Myometrial cell (primary cell): ENCODE results near the gene KIF22. TPM values are rescaled to one million over a fixed set of nuclear protein-coding genes. Genes with fewer than 3 reads are reported as not detected.

ENCODE experiments used
- total RNA-seq: library from RNA; depleted of rRNA; stranded (reverse); fragments of >200 nt; gene quantifications from 2 replicates; pipeline ENCODE4 v1.2.3, GENCODE V29; 2015

Gene KIF22
- 64.2 and 82.5 TPM in 2 replicates for total RNA-seq

DNA sequence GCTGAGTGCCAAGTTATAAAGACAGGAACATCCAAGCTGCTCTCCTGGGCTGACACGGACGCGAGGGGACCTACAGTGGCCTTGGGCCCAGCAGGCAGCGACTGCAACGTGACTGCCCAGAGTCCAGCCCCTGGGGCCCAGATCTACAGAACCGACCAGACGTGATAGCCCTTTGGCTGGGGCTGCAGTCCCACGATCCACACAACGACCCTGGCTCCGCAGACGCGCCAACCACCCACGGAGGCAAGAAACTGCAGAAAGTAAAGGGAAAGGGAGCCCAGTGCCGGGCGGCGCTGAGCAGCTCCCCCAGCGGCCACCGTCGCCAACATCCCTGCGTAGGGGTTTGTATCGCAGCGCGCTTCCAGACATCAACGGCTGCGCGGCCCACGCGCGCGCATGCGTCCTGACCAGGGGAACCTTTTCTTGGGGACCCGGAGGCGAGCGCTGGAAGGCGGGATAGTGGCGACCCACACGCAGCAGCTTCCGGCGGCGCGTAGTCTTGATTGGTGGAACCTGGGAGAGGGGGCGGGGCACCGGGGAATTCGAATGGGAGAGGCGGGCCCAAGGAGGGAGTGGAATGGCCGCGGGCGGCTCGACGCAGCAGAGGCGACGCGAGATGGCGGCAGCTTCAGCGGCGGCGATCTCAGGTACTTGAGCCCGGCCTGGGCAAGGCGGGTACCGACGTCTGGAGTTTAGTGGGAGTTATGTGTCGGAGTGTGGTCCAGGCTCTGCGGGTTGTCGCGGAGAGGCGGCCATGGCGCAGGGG is at the start of gene KIF22:
KIF22 (plus strand) TSS at position 569 of the 766 bp plus-strand sequence; CDS start at position 578, 9 bp downstream.

DNA sequence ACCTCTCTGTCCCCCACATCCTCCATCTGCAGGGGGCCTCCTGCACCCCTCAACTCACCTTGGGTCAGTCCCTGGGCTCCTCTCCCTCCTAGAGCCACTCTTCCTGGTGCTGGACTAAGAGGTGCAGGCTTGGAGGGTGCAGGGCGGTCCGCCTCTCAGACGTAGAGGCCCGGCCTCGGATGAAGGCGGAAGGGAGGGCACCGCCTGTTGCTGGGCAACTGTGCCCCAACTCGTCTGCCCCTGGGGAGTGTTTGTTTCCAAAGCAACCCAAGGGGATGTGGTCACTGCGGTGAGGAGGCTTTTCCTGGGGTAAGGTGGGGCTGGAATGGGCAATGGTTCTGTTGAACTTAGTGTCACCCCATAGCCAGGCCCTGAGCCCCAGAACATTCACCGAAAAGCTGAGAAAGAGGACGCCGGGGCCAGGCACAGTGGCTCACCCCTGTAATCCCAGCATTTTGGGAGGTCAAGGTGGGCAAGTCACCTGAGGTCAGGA is 44.7 kb upstream of the KIF22 start, which contains the start of gene C16orf54:
C16orf54 (minus strand) TSS at position 138 of the 493 bp plus-strand sequence. CDS start 1,039 bp downstream, outside the sequence.

GRCh38 chr16:29777576-29778350 is 12.8 kb upstream of the KIF22 start, which contains the start of gene ZG16:
Gene ZG16, plus strand, starts transcription at chr16:29778256. Its CDS starts 1,011 bp downstream, at chr16:29779267.

GRCh38 chr16:29806099-29806579 is 15.6 kb downstream of the KIF22 start, which contains the start of gene MAZ:
Gene MAZ, plus strand, starts transcription at chr16:29806529. Its CDS starts 173 bp downstream, at chr16:29806702.

GRCh38 chr16:29811896-29812665 is 21.5 kb downstream of the KIF22 start, which contains the start of gene PRRT2:
Gene PRRT2, plus strand, starts transcription at chr16:29812193. Its CDS starts 862 bp downstream, at chr16:29813055.

GRCh38 chr16:29815793-29816693 is 25.5 kb downstream of the KIF22 start, which contains the start of gene PAGR1:
Gene PAGR1, plus strand, starts transcription at chr16:29816152. Its CDS starts 374 bp downstream, at chr16:29816526.

DNA sequence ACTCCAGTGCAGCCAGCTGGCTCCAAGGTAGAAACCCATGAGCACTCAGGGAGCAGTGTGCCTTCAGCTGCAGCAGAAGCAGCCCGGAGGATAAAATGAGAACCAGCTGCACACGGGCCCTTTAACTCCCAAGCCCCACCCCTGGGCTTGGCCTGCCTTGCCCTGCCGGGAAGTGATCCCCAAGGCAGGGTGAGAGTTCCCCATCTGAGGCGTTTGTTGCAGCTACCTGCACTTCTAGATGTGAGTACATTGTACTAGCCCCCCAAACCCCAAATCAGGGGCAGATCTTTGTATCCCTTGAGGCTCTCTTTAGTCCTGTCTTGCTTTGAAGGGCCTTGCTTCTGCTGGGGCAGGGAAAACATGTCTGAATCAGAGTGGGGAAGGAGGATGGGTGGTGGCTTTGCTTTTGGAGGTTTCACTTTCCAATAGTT is 29.7 kb downstream of the KIF22 start, which contains the start of gene MVP:
MVP (plus strand) TSS at position 192 of the 431 bp plus-strand sequence. CDS start 10,088 bp downstream, outside the sequence.

Other genes with a start within 250 kb of the KIF22 start
- not detected in 2 replicates for gene SPN, start 127.5 kb upstream of the KIF22 start, total RNA-seq
- 219 and 276 TPM in 2 replicates for gene QPRT, start 111.6 kb upstream of the KIF22 start, total RNA-seq
- gene C16orf54, start 44.8 kb upstream of the KIF22 start, total RNA-seq, result not detected in 2 replicates
- gene ZG16, start 12.5 kb upstream of the KIF22 start, total RNA-seq, result not detected in 2 replicates
- 161 and 174 TPM in 2 replicates for gene MAZ, start 15.8 kb downstream of the KIF22 start, total RNA-seq
- gene PRRT2, start 21.4 kb downstream of the KIF22 start, total RNA-seq, result not detected in 2 replicates
- gene PAGR1, start 25.4 kb downstream of the KIF22 start, total RNA-seq, result 32.1 and 32.6 TPM in 2 replicates
- 367 and 369 TPM in 2 replicates for gene MVP, start 29.7 kb downstream of the KIF22 start, total RNA-seq
- 101 and 105 TPM in 2 replicates for gene CDIPT, start 72.5 kb downstream of the KIF22 start, total RNA-seq
- gene SEZ6L2, start 108.8 kb downstream of the KIF22 start, total RNA-seq, result 7.1 and 17.9 TPM in 2 replicates
- gene ASPHD1, start 109.7 kb downstream of the KIF22 start, total RNA-seq, result 8.1 and 11.5 TPM in 2 replicates
- gene KCTD13, start 135.5 kb downstream of the KIF22 start, total RNA-seq, result 6.1 and 9.7 TPM in 2 replicates
- gene TMEM219, start 171.3 kb downstream of the KIF22 start, total RNA-seq, result 141 and 145 TPM in 2 replicates
- 36.9 and 38.3 TPM in 2 replicates for gene TAOK2, start 183.1 kb downstream of the KIF22 start, total RNA-seq
- gene HIRIP3, start 204.9 kb downstream of the KIF22 start, total RNA-seq, result 12.1 and 13.8 TPM in 2 replicates
- 56.8 and 138 TPM in 2 replicates for gene INO80E, start 205.5 kb downstream of the KIF22 start, total RNA-seq
- 0.53 TPM in 1 of 2 replicates, not detected in the other for gene DOC2A, start 220.3 kb downstream of the KIF22 start, total RNA-seq
- not detected in 2 replicates for gene C16orf92, start 232.4 kb downstream of the KIF22 start, total RNA-seq
- 1.2 TPM in 1 of 2 replicates, not detected in the other for gene TLCD3B, start 240.5 kb downstream of the KIF22 start, total RNA-seq